ENCODE data around the gene C1orf185. TPM values are rescaled to one million over a fixed set of nuclear protein-coding genes. Genes with fewer than 3 reads are reported as not detected.

Gene C1orf185
- total RNA-seq, 1 experiment from 2014 or later: not detected

GRCh38 chr1:51139474-51139873 is 37.4 kb downstream of the C1orf185 start:
- Mint-ChIP-seq H3K9me3 (ENCODE audit: unreplicated experiment) (no peaks in the 10 kb centered on the region), H3K27ac (ENCODE audit: unreplicated experiment) (no peak overlapping the region), H3K4me1 (ENCODE audit: low read depth, unreplicated experiment) (no peaks in the 10 kb centered on the region), H3K4me3 (ENCODE audit: unreplicated experiment) (no peak overlapping the region), H3K27me3 (ENCODE audit: insufficient read depth, unreplicated experiment) (peaks cover 2% of the 10 kb centered on the region), H3K36me3 (ENCODE audit: insufficient read depth, unreplicated experiment) (no peaks in the 10 kb centered on the region)
- Histone ChIP-seq H3K9me3 (no peaks in the 10 kb centered on the region), H3K4me1 (no peaks in the 10 kb centered on the region), H3K27me3 (replicated peaks; ENCODE audit: control insufficient read depth, insufficient read depth, low read length) (no peaks in the 10 kb centered on the region), H3K4me3 (ENCODE audit: low read depth, low read length) (no peak overlapping the region), H3K36me3 (ENCODE audit: control insufficient read depth, insufficient read depth, low read length) (no peaks in the 10 kb centered on the region)
- POLR2A ChIA-PET: no interaction called here
- no peak for TF ChIP-seq CTCF (IDR thresholded peaks at IDR 0.05; ENCODE audit: insufficient read depth in 1 of 2, low read depth in 1 of 2, low read length in 1 of 2, severe bottlenecking in 1 of 2, unreplicated experiment in 1 of 2)
- BruUV-seq (replicated peaks): no TSS peak
- CTCF ChIA-PET: no interaction called here
- DNase-seq: no peak
- intact Hi-C loops (cut with micrococcal nuclease; ENCODE audit: unreplicated experiment): no loop called here

GRCh38 chr1:51147394-51147793 is 45.4 kb downstream of the C1orf185 start:
- Mint-ChIP-seq H3K27ac (ENCODE audit: unreplicated experiment) (no peak overlapping the region), H3K4me3 (ENCODE audit: unreplicated experiment) (no peak overlapping the region), H3K4me1 (ENCODE audit: low read depth, unreplicated experiment) (no peaks in the 10 kb centered on the region), H3K36me3 (ENCODE audit: insufficient read depth, unreplicated experiment) (no peaks in the 10 kb centered on the region), H3K27me3 (ENCODE audit: insufficient read depth, unreplicated experiment) (peaks cover 6% of the 10 kb centered on the region), H3K9me3 (ENCODE audit: unreplicated experiment) (no peaks in the 10 kb centered on the region)
- BruUV-seq (replicated peaks): no TSS peak
- ChIA-PET CTCF (no interaction called here), POLR2A (no interaction called here)
- H3K4me3 ChIP-seq (ENCODE audit: low read depth, low read length): no peak overlapping the region
- H3K36me3 ChIP-seq (ENCODE audit: control insufficient read depth, insufficient read depth, low read length): no peaks in the 10 kb centered on the region
- H3K4me1 ChIP-seq: no peaks in the 10 kb centered on the region
- intact Hi-C loops (cut with micrococcal nuclease; ENCODE audit: unreplicated experiment): no loop called here
- no peak for DNase-seq
- no peak for TF ChIP-seq CTCF (IDR thresholded peaks at IDR 0.05; ENCODE audit: insufficient read depth in 1 of 2, low read depth in 1 of 2, low read length in 1 of 2, severe bottlenecking in 1 of 2, unreplicated experiment in 1 of 2)
- H3K27me3 ChIP-seq (replicated peaks; ENCODE audit: control insufficient read depth, insufficient read depth, low read length): no peaks in the 10 kb centered on the region
- no peaks in the 10 kb centered on the region for H3K9me3 ChIP-seq

- no peak overlapping the region for H3K4me3 ChIP-seq (ENCODE audit: low read depth, low read length)
- H3K9me3 Mint-ChIP-seq (ENCODE audit: unreplicated experiment): peaks cover 10% of the 10 kb centered on the region
- no peaks in the 10 kb centered on the region for H3K9me3 ChIP-seq
- TF ChIP-seq CTCF (IDR thresholded peaks at IDR 0.05; ENCODE audit: insufficient read depth in 1 of 2, low read depth in 1 of 2, low read length in 1 of 2, severe bottlenecking in 1 of 2, unreplicated experiment in 1 of 2): no peak
- H3K27me3 ChIP-seq (replicated peaks; ENCODE audit: control insufficient read depth, insufficient read depth, low read length): no peaks in the 10 kb centered on the region
- ChIA-PET CTCF (no interaction called here), POLR2A (no interaction called here)
- BruUV-seq (replicated peaks): no TSS peak
- no peaks in the 10 kb centered on the region for H3K36me3 ChIP-seq (ENCODE audit: control insufficient read depth, insufficient read depth, low read length)
- no peak overlapping the region for H3K4me3 Mint-ChIP-seq (ENCODE audit: unreplicated experiment)
- H3K27ac Mint-ChIP-seq (ENCODE audit: unreplicated experiment): no peak overlapping the region
- no peaks in the 10 kb centered on the region for H3K4me1 ChIP-seq
- H3K4me1 Mint-ChIP-seq (ENCODE audit: low read depth, unreplicated experiment): no peaks in the 10 kb centered on the region
- DNase-seq: no peak
- peaks cover 16% of the 10 kb centered on the region for H3K27me3 Mint-ChIP-seq (ENCODE audit: insufficient read depth, unreplicated experiment)
- intact Hi-C loops (cut with micrococcal nuclease; ENCODE audit: unreplicated experiment): no loop called here
- no peaks in the 10 kb centered on the region for H3K36me3 Mint-ChIP-seq (ENCODE audit: insufficient read depth, unreplicated experiment)
These were observed 52.7 kb downstream of the C1orf185 start for GRCh38 chr1:51154776-51155175.
